BLaER1 treated with 17β-estradiol and CSF1 and Interleukin-3, amounts not matched to agents 10 nM and 100 nM (cell line): ENCODE data around the gene PSMG3.

ENCODE experiments used
- H3K27ac ChIP-seq, 11 experiments: shearing (Covaris generic); formaldehyde crosslinking; 2 replicates each; pipeline ENCODE4 v1.8.1; 2022
- H3K27me3 ChIP-seq, 11 experiments: shearing (Covaris generic); formaldehyde crosslinking; 2 replicates each; pipeline ENCODE4 v1.8.1; 2022
- H3K36me3 ChIP-seq, 11 experiments: shearing (Covaris generic); formaldehyde crosslinking; 2 replicates each; pipeline ENCODE4 v1.8.1; 2022
- H3K4me1 ChIP-seq, 10 experiments: shearing (Covaris generic); formaldehyde crosslinking; 2 replicates each; pipeline ENCODE4 v1.8.1; 2022
- H3K4me2 ChIP-seq, 11 experiments: shearing (Covaris generic); formaldehyde crosslinking; 2 replicates each; pipeline ENCODE4 v1.8.1; 2022
- H3K4me3 ChIP-seq, 10 experiments: shearing (Covaris generic); formaldehyde crosslinking; 2 replicates each; pipeline ENCODE4 v1.8.1; 2022
- H3K9ac ChIP-seq, 11 experiments: shearing (Covaris generic); formaldehyde crosslinking; 2 replicates each; pipeline ENCODE4 v1.8.1; 2022
- H3K9me3 ChIP-seq, 11 experiments: shearing (Covaris generic); formaldehyde crosslinking; replicated peaks in 1 of 11; 2 replicates each; pipeline ENCODE4 v1.8.1; 2022
- H4K20me1 ChIP-seq, 11 experiments: shearing (Covaris generic); formaldehyde crosslinking; 2 replicates each; pipeline ENCODE4 v1.8.1; 2022
- Cebpa-rat ChIP-seq, 11 experiments: shearing (Covaris generic); IDR thresholded peaks; 2 replicates each; pipeline ENCODE4 v1.8.1; 2022

PSMG3 gene

GRCh38 chr7:1569833-1570632, at the start of gene PSMG3:
TSS of gene PSMG3 (minus strand) at chr7:1570032. CDS start at chr7:1569339, 693 bp downstream.
- H3K36me3 ChIP-seq, result peaks cover 0 to 6% (median 0%) of the 10 kb centered on the region in 11 experiments; a peak in 4 of 22 replicates
- H4K20me1 ChIP-seq, result peaks cover 0 to 16% (median 0%) of the 10 kb centered on the region in 11 experiments; a peak in 5 of 22 replicates
- peak within 1 kb of the TSS; percentile 75 to 90 (median 82) for H3K4me3 ChIP-seq
- peak within 1 kb of the TSS; percentile 79 to 98 (median 89) for H3K4me2 ChIP-seq
- peak within 1 kb of the TSS; percentile 80 to 95 (median 90) for H3K27ac ChIP-seq
- no peak for TF ChIP-seq Cebpa-rat (IDR thresholded peaks at IDR 0.05)
- H3K9ac ChIP-seq, result peak within 1 kb of the TSS; percentile 85 to 95 (median 90)
- no peaks in the 10 kb centered on the region for H3K9me3 ChIP-seq
- no peaks in the 10 kb centered on the region for H3K27me3 ChIP-seq
- H3K4me1 ChIP-seq, result peaks cover 67 to 74% (median 70%) of the 10 kb centered on the region in 10 experiments

GRCh38 chr7:1618475-1618874, 48.6 kb upstream of the PSMG3 start:
- TF ChIP-seq Cebpa-rat (IDR thresholded peaks at IDR 0.05), result no peak
- Histone ChIP-seq H3K4me3 (no peak overlapping the region), H3K36me3 (no peaks in the 10 kb centered on the region), H3K27me3 (no peaks in the 10 kb centered on the region), H3K4me2 (no peak overlapping the region), H4K20me1 (no peaks in the 10 kb centered on the region), H3K9me3 (peaks cover 0 to 16% (median 5%) of the 10 kb centered on the region in 11 experiments; a peak in 8 of 22 replicates), H3K4me1 (peaks cover 0 to 7% (median 2%) of the 10 kb centered on the region in 10 experiments; a peak in 7 of 20 replicates), H3K27ac (no peak overlapping the region), H3K9ac (no peak overlapping the region)

- Histone ChIP-seq H3K27ac (no peak overlapping the region), H3K27me3 (no peaks in the 10 kb centered on the region), H3K4me3 (no peak overlapping the region), H3K36me3 (no peaks in the 10 kb centered on the region), H3K4me2 (no peak overlapping the region), H3K4me1 (peaks cover 0 to 7% (median 2%) of the 10 kb centered on the region in 10 experiments; a peak in 7 of 20 replicates), H4K20me1 (no peaks in the 10 kb centered on the region), H3K9ac (no peak overlapping the region), H3K9me3 (peaks cover 0 to 16% (median 5%) of the 10 kb centered on the region in 11 experiments; a peak in 8 of 22 replicates)
- no peak for TF ChIP-seq Cebpa-rat (IDR thresholded peaks at IDR 0.05)
These were observed 48.1 kb upstream of the PSMG3 start for GRCh38 chr7:1617957-1618356.

- no peaks in the 10 kb centered on the region for H4K20me1 ChIP-seq
- peak overlapping the region in 1 of 11 experiments; percentile 30; a peak in 1 of 22 replicates for H3K4me2 ChIP-seq
- no peaks in the 10 kb centered on the region for H3K27me3 ChIP-seq
- H3K4me3 ChIP-seq, result no peak overlapping the region
- H3K36me3 ChIP-seq, result no peaks in the 10 kb centered on the region
- TF ChIP-seq Cebpa-rat (IDR thresholded peaks at IDR 0.05), result no peak
- H3K27ac ChIP-seq, result no peak overlapping the region
- no peak overlapping the region for H3K9ac ChIP-seq
- peaks cover 0 to 12% (median 3%) of the 10 kb centered on the region in 10 experiments; a peak in 10 of 20 replicates for H3K4me1 ChIP-seq
- H3K9me3 ChIP-seq, result peaks cover 0 to 16% (median 5%) of the 10 kb centered on the region in 11 experiments; a peak in 8 of 22 replicates
These were observed 46.9 kb upstream of the PSMG3 start for GRCh38 chr7:1616741-1617140.

GRCh38 chr7:1611708-1612241, 41.9 kb upstream of the PSMG3 start:
- peak overlapping the region in 3 of 11 experiments; percentile 50 to 56 (median 54); a peak in 6 of 22 replicates for H3K4me2 ChIP-seq
- no peak overlapping the region for H3K9ac ChIP-seq
- H3K4me1 ChIP-seq, result peaks cover 14 to 33% (median 19%) of the 10 kb centered on the region in 10 experiments; a peak in 19 of 20 replicates
- H3K9me3 ChIP-seq, result no peaks in the 10 kb centered on the region
- no peaks in the 10 kb centered on the region for H4K20me1 ChIP-seq
- H3K4me3 ChIP-seq, result no peak overlapping the region
- no peak for TF ChIP-seq Cebpa-rat (IDR thresholded peaks at IDR 0.05)
- H3K36me3 ChIP-seq, result no peaks in the 10 kb centered on the region
- 0 out of 22 replicates have a peak, but pooled peaks cover 0 to 8% (median 0%) of the 10 kb centered on the region in 11 experiments for H3K27me3 ChIP-seq
- no peak overlapping the region for H3K27ac ChIP-seq

- peaks cover 0 to 13% (median 0%) of the 10 kb centered on the region in 11 experiments; a peak in 2 of 22 replicates for H3K27me3 ChIP-seq
- H3K4me3 ChIP-seq, result no peak overlapping the region
- H3K27ac ChIP-seq, result no peak overlapping the region
- H3K4me1 ChIP-seq, result peaks cover 13 to 39% (median 23%) of the 10 kb centered on the region in 10 experiments; a peak in 19 of 20 replicates
- H4K20me1 ChIP-seq, result no peaks in the 10 kb centered on the region
- H3K36me3 ChIP-seq, result no peaks in the 10 kb centered on the region
- no peaks in the 10 kb centered on the region for H3K9me3 ChIP-seq
- H3K4me2 ChIP-seq, result peak overlapping the region in 3 of 11 experiments; percentile 50 to 56 (median 54); a peak in 6 of 22 replicates
- TF ChIP-seq Cebpa-rat (IDR thresholded peaks at IDR 0.05), result no peak
- no peak overlapping the region for H3K9ac ChIP-seq
These were observed 41.0 kb upstream of the PSMG3 start for GRCh38 chr7:1610678-1611302.

GRCh38 chr7:1610013-1610677, 40.3 kb upstream of the PSMG3 start:
- Histone ChIP-seq H3K9me3 (no peaks in the 10 kb centered on the region), H3K4me1 (peaks cover 13 to 45% (median 29%) of the 10 kb centered on the region in 10 experiments), H3K27ac (no peak overlapping the region), H3K27me3 (peaks cover 0 to 19% (median 0%) of the 10 kb centered on the region in 11 experiments; a peak in 6 of 22 replicates), H4K20me1 (no peaks in the 10 kb centered on the region), H3K36me3 (no peaks in the 10 kb centered on the region), H3K9ac (no peak overlapping the region), H3K4me2 (peak overlapping the region in 2 of 11 experiments; percentile 61 to 63; a peak in 2 of 22 replicates), H3K4me3 (no peak overlapping the region)
- TF ChIP-seq Cebpa-rat (IDR thresholded peaks at IDR 0.05), result no peak

- peak overlapping the region in 7 of 11 experiments; percentile 14 to 63 (median 54); a peak in 12 of 22 replicates for H3K4me2 ChIP-seq
- H3K27me3 ChIP-seq, result peaks cover 0 to 30% (median 0%) of the 10 kb centered on the region in 11 experiments; a peak in 9 of 22 replicates
- no peak overlapping the region for H3K9ac ChIP-seq
- no peak overlapping the region for H3K27ac ChIP-seq
- TF ChIP-seq Cebpa-rat (IDR thresholded peaks at IDR 0.05), result no peak
- H4K20me1 ChIP-seq, result no peaks in the 10 kb centered on the region
- H3K9me3 ChIP-seq, result no peaks in the 10 kb centered on the region
- no peaks in the 10 kb centered on the region for H3K36me3 ChIP-seq
- peaks cover 20 to 56% (median 41%) of the 10 kb centered on the region in 10 experiments for H3K4me1 ChIP-seq
- no peak overlapping the region for H3K4me3 ChIP-seq
These were observed 39.2 kb upstream of the PSMG3 start for GRCh38 chr7:1609023-1609422.
